Muscle layer of duodenum (tissue), 2 donors: Measurements from ENCODE around the gene MPLKIP.
"Not testable (repeated sequence)": the region's sequence is repeated elsewhere in the genome, so short reads cannot be mapped to it uniquely, and the experiment has no call there.

Source experiments
- H3K27ac ChIP-seq: one replicate; pipeline ENCODE4 v1.7.0; 2013; ENCODE audit warnings: mild to moderate bottlenecking, low read length
- H3K27me3 ChIP-seq: one replicate; pipeline ENCODE4 v1.7.0; 2013; ENCODE audit warnings: low read depth, mild to moderate bottlenecking, control low read depth, low read length
- H3K36me3 ChIP-seq, 2 donors: one replicate each; pipeline ENCODE4 v1.7.0; 2013; ENCODE audit warnings: low read length in 2 of 2, control low read depth in 1 of 2, mild to moderate bottlenecking in 1 of 2; ENCODE audit not compliant: insufficient read depth in 2 of 2, control insufficient read depth in 1 of 2
- H3K4me1 ChIP-seq, 2 donors: one replicate each; pipeline ENCODE4 v1.7.0; 2013; ENCODE audit warnings: low read length in 2 of 2, mild to moderate bottlenecking in 2 of 2, control low read depth in 1 of 2, moderate library complexity in 1 of 2; ENCODE audit not compliant: insufficient read depth in 2 of 2, control insufficient read depth in 1 of 2
- H3K4me3 ChIP-seq, 2 donors: one replicate each; pipeline ENCODE4 v1.7.0; 2013; ENCODE audit warnings: low read length in 2 of 2, low read depth in 1 of 2, mild to moderate bottlenecking in 1 of 2
- H3K9me3 ChIP-seq, 2 donors: one replicate each; pipeline ENCODE4 v1.7.0; 2013; ENCODE audit warnings: low read length in 2 of 2, control low read depth in 1 of 2, mild to moderate bottlenecking in 1 of 2; ENCODE audit not compliant: control insufficient read depth in 1 of 2
- donor health status: healthy.

The MPLKIP gene

DNA sequence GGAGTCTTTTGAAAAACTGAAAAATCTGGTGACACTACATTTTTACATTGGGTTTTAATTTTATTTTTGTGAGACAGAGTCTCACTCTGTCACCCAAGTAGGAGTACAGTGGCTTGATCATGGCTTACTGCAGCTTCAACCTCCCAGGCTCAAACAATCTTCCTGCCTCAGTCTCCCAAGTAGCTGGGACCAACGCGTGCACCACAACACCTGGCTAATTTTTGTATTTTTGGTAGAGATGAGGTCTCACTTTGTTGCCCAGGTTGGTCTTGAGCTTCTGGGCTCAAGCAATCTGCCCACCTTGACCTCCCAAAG lies 11.5 kb downstream of the MPLKIP start:
- H3K4me3 ChIP-seq: no peak overlapping the region
- H3K27ac ChIP-seq: no peak overlapping the region
- H3K4me1 ChIP-seq: no peaks in the 10 kb centered on the region
- no peaks in the 10 kb centered on the region for H3K36me3 ChIP-seq
- H3K9me3 ChIP-seq: no peaks in the 10 kb centered on the region
- H3K27me3 ChIP-seq: no peaks in the 10 kb centered on the region

- not testable (repeated sequence) for H3K4me3 ChIP-seq, H3K4me1 ChIP-seq, H3K36me3 ChIP-seq, H3K27ac ChIP-seq, H3K9me3 ChIP-seq, H3K27me3 ChIP-seq
Observed at GRCh38 chr7:40122100-40122939, 12.1 kb downstream of the MPLKIP start.

DNA sequence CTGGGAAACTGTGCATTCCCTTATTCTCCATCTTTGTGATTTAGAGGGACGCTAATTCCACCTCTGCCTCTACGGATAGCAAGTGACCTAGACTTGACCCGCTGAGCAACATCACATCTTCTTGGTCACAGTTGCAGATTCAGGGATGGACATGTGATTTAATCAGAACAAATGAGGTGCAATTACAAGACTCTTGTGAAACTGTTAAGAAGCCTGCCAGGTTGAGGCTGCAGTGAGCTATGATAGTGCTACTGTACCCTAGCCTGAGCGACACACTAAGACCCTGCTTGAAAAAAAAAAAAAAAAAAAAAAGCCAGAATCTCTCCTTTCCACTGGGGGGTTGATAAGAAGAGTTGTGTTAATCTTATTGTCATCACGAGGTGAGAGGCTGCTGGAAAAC lies 14.4 kb downstream of the MPLKIP start:
- no peaks in the 10 kb centered on the region for H3K36me3 ChIP-seq
- H3K27ac ChIP-seq: no peak overlapping the region
- H3K9me3 ChIP-seq: no peaks in the 10 kb centered on the region
- H3K4me1 ChIP-seq: no peaks in the 10 kb centered on the region
- no peaks in the 10 kb centered on the region for H3K27me3 ChIP-seq
- H3K4me3 ChIP-seq: no peak overlapping the region

DNA sequence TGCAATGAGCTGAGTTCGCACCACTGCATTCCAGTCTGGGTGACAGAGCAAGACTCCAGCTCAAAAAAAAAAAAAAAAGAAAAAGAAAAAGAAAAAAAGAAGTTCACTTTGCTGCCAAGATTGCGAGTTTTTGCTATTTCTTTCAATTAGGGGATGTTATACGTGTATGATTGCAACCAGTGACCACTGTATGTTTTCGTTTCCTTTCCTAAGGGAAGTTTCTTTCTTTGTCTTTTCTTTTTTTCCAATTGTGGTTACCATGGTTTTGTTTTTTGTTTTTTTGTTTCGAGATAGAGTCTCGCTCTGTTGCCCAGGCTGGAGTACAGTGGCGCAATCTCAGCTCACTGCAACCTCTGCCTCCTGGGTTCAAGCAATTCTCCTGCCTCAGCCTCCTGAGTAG lies 16.2 kb downstream of the MPLKIP start:
- not testable (repeated sequence) for H3K4me1 ChIP-seq

DNA sequence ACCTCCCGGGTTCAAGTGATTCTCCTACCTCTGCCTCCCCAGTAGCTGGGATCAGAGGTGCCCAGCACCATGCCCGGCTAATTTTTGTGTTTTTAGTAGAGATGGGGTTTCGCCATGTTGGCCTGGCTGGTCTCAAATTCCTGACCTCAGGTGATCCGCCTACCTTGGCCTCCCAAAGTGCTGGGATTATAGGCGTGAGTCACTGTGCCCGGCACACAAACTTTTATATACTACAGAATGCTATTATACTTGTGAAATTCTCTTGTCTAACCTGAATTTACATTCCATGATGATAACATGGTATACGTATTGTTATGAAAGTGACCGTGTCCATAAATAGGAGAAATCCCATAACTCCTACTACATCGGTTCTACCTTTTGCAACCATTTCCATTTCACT lies 17.2 kb downstream of the MPLKIP start:
- H3K9me3 ChIP-seq, H3K4me3 ChIP-seq, H3K36me3 ChIP-seq, H3K27me3 ChIP-seq, H3K27ac ChIP-seq, H3K4me1 ChIP-seq: not testable (repeated sequence)

More for the DNA sequence above, 16.2 kb downstream of the MPLKIP start:
- H3K9me3 ChIP-seq, H3K36me3 ChIP-seq, H3K4me3 ChIP-seq, H3K27ac ChIP-seq, H3K27me3 ChIP-seq: not testable (repeated sequence)

GRCh38 chr7:40115936-40116335 lies 18.5 kb downstream of the MPLKIP start:
- Histone ChIP-seq H3K4me3 (no peak overlapping the region), H3K36me3 (no peaks in the 10 kb centered on the region), H3K27me3 (no peaks in the 10 kb centered on the region), H3K27ac (no peak overlapping the region), H3K9me3 (no peaks in the 10 kb centered on the region), H3K4me1 (no peaks in the 10 kb centered on the region)

- H3K27ac ChIP-seq: no peak overlapping the region
- H3K4me3 ChIP-seq: no peak overlapping the region
- no peaks in the 10 kb centered on the region for H3K27me3 ChIP-seq
- no peaks in the 10 kb centered on the region for H3K9me3 ChIP-seq
- no peaks in the 10 kb centered on the region for H3K4me1 ChIP-seq
- H3K36me3 ChIP-seq: no peaks in the 10 kb centered on the region
Observed at GRCh38 chr7:40105879-40106473, 28.4 kb downstream of the MPLKIP start.

DNA sequence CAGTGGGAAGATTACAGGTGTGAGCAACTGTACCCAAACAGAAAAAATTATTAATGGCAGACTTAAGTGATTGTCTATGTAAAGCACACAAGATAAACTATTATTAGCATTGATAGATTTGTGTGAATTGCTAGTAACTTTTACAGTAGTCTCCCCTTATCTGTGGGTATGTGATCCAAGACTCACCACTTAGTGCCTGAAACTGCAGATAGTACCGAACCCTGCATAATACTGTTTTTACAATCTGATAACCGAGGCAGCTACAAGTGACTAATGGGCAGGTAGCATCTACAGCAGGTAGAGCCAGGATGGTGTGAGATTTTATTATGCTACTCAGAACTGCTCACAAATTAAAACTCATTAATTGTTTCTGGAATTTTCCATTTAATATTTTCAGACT lies 31.5 kb downstream of the MPLKIP start:
- no peaks in the 10 kb centered on the region for H3K4me1 ChIP-seq

DNA sequence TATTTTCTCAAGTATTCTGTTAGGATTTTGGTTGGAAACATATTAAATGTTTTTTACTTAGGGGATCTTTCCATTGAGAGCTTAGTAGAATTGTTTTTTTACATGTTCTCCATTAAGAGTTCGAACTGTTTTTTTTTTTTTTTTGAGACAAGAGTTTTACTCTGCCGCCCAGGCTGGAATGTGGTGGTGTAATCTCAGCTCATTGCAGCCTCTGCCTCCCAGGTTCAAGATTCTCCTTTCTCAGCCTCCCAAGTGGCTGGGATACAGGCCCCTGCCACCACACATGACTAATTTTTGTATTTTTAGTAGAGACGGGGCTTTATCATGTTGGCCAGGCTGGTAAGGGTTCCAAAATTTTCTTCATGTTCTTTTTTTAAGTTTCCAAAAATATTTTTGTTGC lies 33.2 kb downstream of the MPLKIP start:
- H3K4me1 ChIP-seq: no peaks in the 10 kb centered on the region
- H3K36me3 ChIP-seq: peaks cover 0 to 7% of the 10 kb centered on the region in 2 donors
- H3K9me3 ChIP-seq: no peaks in the 10 kb centered on the region
- H3K4me3 ChIP-seq: no peak overlapping the region
- H3K27ac ChIP-seq: no peak overlapping the region
- H3K27me3 ChIP-seq: no peaks in the 10 kb centered on the region

More for the DNA sequence above, 31.5 kb downstream of the MPLKIP start:
- Histone ChIP-seq H3K36me3 (no peaks in the 10 kb centered on the region), H3K27me3 (no peaks in the 10 kb centered on the region), H3K4me3 (no peak overlapping the region), H3K27ac (no peak overlapping the region), H3K9me3 (no peaks in the 10 kb centered on the region)

- no peak overlapping the region for H3K4me3 ChIP-seq
- no peaks in the 10 kb centered on the region for H3K4me1 ChIP-seq
- no peaks in the 10 kb centered on the region for H3K27me3 ChIP-seq
- no peak overlapping the region for H3K27ac ChIP-seq
- no peaks in the 10 kb centered on the region for H3K9me3 ChIP-seq
- peaks cover 9 to 13% of the 10 kb centered on the region in 2 donors for H3K36me3 ChIP-seq
Observed at GRCh38 chr7:40099837-40100236, 34.6 kb downstream of the MPLKIP start.

DNA sequence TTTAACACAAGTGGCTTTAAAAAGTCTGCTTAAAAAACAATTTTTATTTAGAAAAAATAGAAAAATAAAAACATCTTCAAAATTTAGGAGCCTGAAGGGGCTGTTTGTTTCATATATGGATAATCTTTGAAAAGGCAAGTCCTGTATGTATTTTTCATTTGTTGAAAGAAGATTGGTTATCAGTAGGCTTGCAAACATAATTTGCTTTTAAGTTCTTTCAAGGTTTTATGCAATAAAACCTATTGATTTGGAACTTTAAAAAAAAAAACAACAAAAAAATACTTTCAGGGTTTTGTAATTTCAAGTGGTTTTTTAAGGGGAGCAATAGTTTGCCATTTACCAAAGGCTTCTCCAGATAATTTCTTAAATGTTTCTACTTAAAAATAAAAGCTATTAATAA lies 35.6 kb downstream of the MPLKIP start:
- no peaks in the 10 kb centered on the region for H3K27me3 ChIP-seq
- H3K4me1 ChIP-seq: no peaks in the 10 kb centered on the region
- no peak overlapping the region for H3K27ac ChIP-seq
- H3K4me3 ChIP-seq: no peak overlapping the region
- peaks cover 19 to 22% of the 10 kb centered on the region in 2 donors for H3K36me3 ChIP-seq
- no peaks in the 10 kb centered on the region for H3K9me3 ChIP-seq

GRCh38 chr7:40097728-40098127 lies 36.7 kb downstream of the MPLKIP start:
- H3K9me3 ChIP-seq: no peaks in the 10 kb centered on the region
- peaks cover 0 to 3% of the 10 kb centered on the region in 2 donors for H3K4me1 ChIP-seq
- peaks cover 30% of the 10 kb centered on the region in 2 donors for H3K36me3 ChIP-seq
- no peak overlapping the region for H3K27ac ChIP-seq
- H3K4me3 ChIP-seq: no peak overlapping the region
- H3K27me3 ChIP-seq: no peaks in the 10 kb centered on the region
